PC-9 (cell line): ENCODE results near the gene CCDC33. TPM values are rescaled to one million over a fixed set of nuclear protein-coding genes. Genes with fewer than 3 reads are reported as not detected.

ENCODE experiments used
- BruUV-seq: library from RNA; stranded (reverse); fragments of 400-500 nt; replicated peaks from 2 replicates; lab custom pipeline; 2021; lab: Mats Ljungman, UMichigan
- CTCF ChIA-PET: fragments of 300-600 bp; sonication (Branson Sonifier 250); formaldehyde crosslinking; loops from one replicate; lab custom pipeline; 2022; ENCODE audit warnings: antibody characterized with exemption; lab: Charles Lee
- POLR2A ChIA-PET: fragments of 300-600 bp; sonication (Branson Sonifier 250); formaldehyde crosslinking; loops from one replicate; lab custom pipeline; 2022; ENCODE audit warnings: antibody characterized with exemption; ENCODE audit not compliant: unreplicated experiment; lab: Charles Lee
- DNase-seq, 2 experiments: peaks; one replicate each; pipeline versions ENCODE4 v3.0.0 to v3.0.0-alpha.2; 2015 to 2022; ENCODE audit warnings: mixed read lengths in 1 of 2
- H2AFZ ChIP-seq: fragments of 200-600 bp; sonication (generic); 2 replicates; pipeline ENCODE4 v1.8.1; 2017; ENCODE audit warnings: antibody characterized with exemption
- H3F3A ChIP-seq: fragments of 200-600 bp; sonication (generic); 2 replicates; pipeline ENCODE4 v1.8.1; 2017; ENCODE audit warnings: antibody characterized with exemption, mild to moderate bottlenecking, low read depth; ENCODE audit not compliant: insufficient read depth
- H3K27ac ChIP-seq: fragments of 200-600 bp; sonication (generic); 2 replicates; pipeline ENCODE4 v1.6.1; 2016; ENCODE audit warnings: mixed run types
- H3K27me3 ChIP-seq: fragments of 200-600 bp; sonication (generic); 2 replicates; pipeline ENCODE4 v1.6.1; 2016; ENCODE audit warnings: low read depth, mixed run types; ENCODE audit not compliant: insufficient read depth
- H3K36me3 ChIP-seq: fragments of 200-600 bp; sonication (generic); 2 replicates; pipeline ENCODE4 v1.6.1; 2016; ENCODE audit warnings: low read depth, mixed run types
- H3K4me1 ChIP-seq: fragments of 200-600 bp; sonication (generic); replicated peaks from 2 replicates; pipeline ENCODE4 v1.6.1; 2016; ENCODE audit warnings: mixed run types; ENCODE audit not compliant: insufficient read depth
- H3K4me2 ChIP-seq: fragments of 200-600 bp; sonication (generic); 2 replicates; pipeline ENCODE4 v1.6.1; 2017; ENCODE audit warnings: mixed run types
- H3K4me3 ChIP-seq: fragments of 200-600 bp; sonication (generic); 2 replicates; pipeline ENCODE4 v1.6.1; 2016; ENCODE audit warnings: mixed run types
- H3K79me2 ChIP-seq: fragments of 200-600 bp; sonication (generic); 2 replicates; pipeline ENCODE4 v1.6.1; 2017; ENCODE audit warnings: low read depth, mixed run types
- H3K9me2 ChIP-seq: fragments of 200-600 bp; sonication (generic); 2 replicates; pipeline ENCODE4 v1.8.1; 2017; ENCODE audit warnings: mild to moderate bottlenecking; ENCODE audit not compliant: insufficient read depth
- H3K9me3 ChIP-seq: fragments of 200-600 bp; sonication (generic); 2 replicates; pipeline ENCODE4 v1.8.1; 2016; ENCODE audit warnings: low read depth; ENCODE audit not compliant: insufficient read depth
- H4K20me1 ChIP-seq: fragments of 200-600 bp; sonication (generic); 2 replicates; pipeline ENCODE4 v1.8.1; 2017; ENCODE audit not compliant: insufficient read depth
- CTCF ChIP-seq: fragments of 200-600 bp; sonication (generic); conservative IDR thresholded peaks from 2 replicates; pipeline ENCODE4 v1.6.1; 2017; ENCODE audit warnings: mixed run types, antibody characterized with exemption, mild to moderate bottlenecking, moderate library complexity
- EZH2 ChIP-seq: fragments of 200-600 bp; sonication (generic); IDR thresholded peaks from 2 replicates; pipeline ENCODE4 v1.8.0; 2017; ENCODE audit warnings: antibody characterized with exemption, low read depth
- intact Hi-C: fragments of 100-400 bp; cut with micrococcal nuclease; formaldehyde crosslinking; loops from one replicate; pipeline ENCODE4 v1.10.0; 2022; ENCODE audit not compliant: unreplicated experiment
- total RNA-seq: library from RNA; stranded (reverse); gene quantifications from 2 replicates; pipeline ENCODE4 v1.2.3, GENCODE V29; 2021

Gene CCDC33
- total RNA-seq, 1 experiment from 2014 or later: 7.5 TPM

DNA sequence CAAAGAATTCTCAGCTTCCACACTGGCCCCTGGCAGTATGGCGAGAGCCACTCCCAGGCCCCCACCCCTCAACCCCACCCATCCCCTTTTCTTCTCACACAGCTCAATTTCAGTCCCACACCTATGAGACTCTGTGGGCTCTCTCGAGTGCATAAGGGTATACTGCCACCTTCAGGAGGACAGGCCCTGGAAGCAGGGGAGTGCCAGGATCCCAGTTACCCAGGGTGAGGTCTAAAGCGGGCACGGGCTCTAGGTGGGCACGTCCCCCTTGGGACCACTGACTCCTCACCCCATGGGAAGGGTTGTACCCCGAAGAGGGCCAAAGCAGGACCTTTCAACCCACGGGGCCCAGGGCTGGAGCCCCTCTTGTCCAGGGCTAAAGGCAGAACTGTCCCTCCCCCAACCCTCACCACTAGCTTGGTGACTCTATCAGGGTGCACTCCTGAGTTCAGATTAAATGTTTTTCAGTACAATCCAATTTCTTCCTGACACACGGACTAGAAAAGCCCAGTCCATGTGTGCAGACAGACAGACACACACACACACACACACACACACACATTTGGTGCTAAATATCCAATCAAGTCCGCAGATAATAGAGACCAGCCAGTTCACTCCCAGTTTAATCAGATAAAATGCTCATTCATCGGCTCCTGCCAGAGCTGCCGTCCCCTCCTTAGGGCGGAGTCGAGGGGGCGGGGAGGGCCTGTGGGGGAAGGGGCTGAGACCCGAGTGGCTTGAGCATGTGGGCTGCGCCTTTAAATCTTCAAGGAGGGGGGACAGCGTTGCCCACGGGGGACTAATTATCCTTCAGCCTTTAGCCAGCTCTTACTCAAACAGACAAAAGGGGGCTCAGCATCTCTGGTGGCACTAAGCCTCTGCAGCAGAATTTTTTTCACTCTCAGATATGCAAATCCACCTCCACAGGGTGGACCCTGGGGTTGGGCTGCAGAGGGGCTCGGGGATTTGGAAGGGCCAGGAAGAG lies 72.0 kb downstream of the CCDC33 start:
- Histone ChIP-seq H3K4me1 (peaks cover 6% of the 10 kb centered on the region; the same call in 1 of the 2 replicates), H3K79me2 (no peaks in the 10 kb centered on the region), H3K27ac (no peak overlapping the region), H3F3A (no peaks in the 10 kb centered on the region), H3K27me3 (no peaks in the 10 kb centered on the region), H4K20me1 (no peaks in the 10 kb centered on the region), H3K4me3 (no peak overlapping the region), H2AFZ (no peak overlapping the region), H3K36me3 (no peaks in the 10 kb centered on the region), H3K9me2 (no peaks in the 10 kb centered on the region), H3K4me2 (no peak overlapping the region), H3K9me3 (no peaks in the 10 kb centered on the region)
- intact Hi-C loops: loop anchor here (1.0 to 5.0 kb wide), 3 partner anchors 105 to 336 kb away; partner anchors contain the start of gene STRA6
- DNase-seq: peak; percentile 59 to 68
- CTCF ChIA-PET: interaction anchor here (0.5 to 1.9 kb wide), 18 partner anchors 12 to 434 kb away, joined by 3 to 26 read pairs (median 6); partner anchors contain the start of genes CCDC33, ISLR2 and STRA6
- POLR2A ChIA-PET: interaction anchor here (0.7 to 0.9 kb wide), 2 partner anchors 68 to 180 kb away, joined by 3 to 6 read pairs; no protein-coding TSS in a partner anchor
- TF ChIP-seq EZH2 (no peak), CTCF (peak; percentile 84)
- no TSS peak for BruUV-seq

GRCh38 chr15:74311734-74312444 lies 75.8 kb downstream of the CCDC33 start:
- Histone ChIP-seq H3F3A (no peaks in the 10 kb centered on the region), H3K27me3 (no peaks in the 10 kb centered on the region), H3K4me3 (no peak overlapping the region), H3K36me3 (no peaks in the 10 kb centered on the region), H3K9me2 (no peaks in the 10 kb centered on the region), H2AFZ (no peak overlapping the region), H3K4me1 (peaks cover 6% of the 10 kb centered on the region; the same call in 1 of the 2 replicates), H3K4me2 (no peak overlapping the region), H3K79me2 (no peaks in the 10 kb centered on the region), H4K20me1 (no peaks in the 10 kb centered on the region), H3K27ac (no peak overlapping the region), H3K9me3 (no peaks in the 10 kb centered on the region)
- no TSS peak for BruUV-seq
- CTCF ChIA-PET: interaction anchor here (0.6 to 1.4 kb wide), 7 partner anchors 9 to 1297 kb away, joined by 3 to 10 read pairs (median 4); no protein-coding TSS in a partner anchor
- peak; percentile 69 for TF ChIP-seq CTCF
- TF ChIP-seq EZH2: no peak
- DNase-seq: peak in 1 of 2 experiments; percentile 25
- intact Hi-C loops: no loop called here
- POLR2A ChIA-PET: no interaction called here

DNA sequence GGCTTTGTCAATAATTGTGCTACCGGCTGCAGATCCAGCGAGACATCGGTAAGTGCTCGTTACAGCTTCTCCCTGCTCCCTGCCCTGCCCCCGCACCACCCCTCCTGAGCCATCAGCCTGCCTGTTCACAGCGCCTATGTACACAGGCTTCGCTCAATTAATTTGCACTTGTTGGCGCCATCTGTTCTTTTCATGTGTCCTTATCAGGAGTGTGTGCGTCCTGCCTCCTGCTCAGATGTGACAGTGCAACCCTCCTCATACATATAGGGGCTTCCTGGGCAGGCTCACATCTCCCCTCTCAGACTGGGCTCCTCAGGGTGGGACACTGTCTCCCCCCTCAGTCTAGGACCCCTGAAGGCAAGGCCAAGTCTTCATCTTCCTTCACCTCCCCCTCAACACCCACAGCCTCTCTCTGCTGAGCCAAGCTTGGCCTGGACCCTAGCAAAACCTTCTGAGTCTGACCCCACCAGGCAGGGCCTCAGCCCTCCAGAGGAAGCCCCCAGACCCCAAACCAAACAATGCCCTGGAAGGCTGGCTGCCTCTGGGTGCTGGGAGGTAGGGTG lies 76.4 kb downstream of the CCDC33 start:
- no peak for TF ChIP-seq CTCF
- no peak for TF ChIP-seq EZH2
- intact Hi-C loops: no loop called here
- POLR2A ChIA-PET: no interaction called here

More for the DNA sequence above, 76.4 kb downstream of the CCDC33 start:
- no peak for DNase-seq
- Histone ChIP-seq H3K27ac (no peak overlapping the region), H3K9me2 (no peaks in the 10 kb centered on the region), H3K79me2 (no peaks in the 10 kb centered on the region), H3K4me2 (no peak overlapping the region), H3K36me3 (no peaks in the 10 kb centered on the region), H3K27me3 (no peaks in the 10 kb centered on the region), H3K4me3 (no peak overlapping the region), H4K20me1 (no peaks in the 10 kb centered on the region), H3K9me3 (no peaks in the 10 kb centered on the region), H3F3A (peaks cover 5% of the 10 kb centered on the region; the same call in 1 of the 2 replicates), H2AFZ (no peak overlapping the region), H3K4me1 (peaks cover 3% of the 10 kb centered on the region; the same call in 1 of the 2 replicates)
- CTCF ChIA-PET: interaction anchor here (0.6 to 1.3 kb wide), 5 partner anchors 8 to 1297 kb away, joined by 3 to 10 read pairs (median 4); no protein-coding TSS in a partner anchor
- BruUV-seq: no TSS peak
